H7 (cell line): ENCODE measurements around the gene NUP93. TPM values are rescaled to one million over a fixed set of nuclear protein-coding genes. Genes with fewer than 3 reads are reported as not detected.
"Not testable (repeated sequence)": the region's sequence is repeated elsewhere in the genome, so short reads cannot be mapped to it uniquely, and the experiment has no call there.

Experiments used
- DNase-seq: peaks from one replicate; pipeline ENCODE4 v3.0.0; 2012
- H3K27me3 ChIP-seq: 2 replicates; pipeline ENCODE4 v1.6.0; 2011; ENCODE audit warnings: mild to moderate bottlenecking, low read length; ENCODE audit not compliant: control insufficient read depth, insufficient read depth
- H3K36me3 ChIP-seq: replicated peaks from 2 replicates; pipeline ENCODE4 v1.5.1; 2011; ENCODE audit warnings: low read length; ENCODE audit not compliant: control insufficient read depth, insufficient read depth
- H3K4me3 ChIP-seq: 2 replicates; pipeline ENCODE4 v1.5.1; 2011; ENCODE audit warnings: low read depth, mild to moderate bottlenecking, control low read depth, low read length, moderate library complexity; ENCODE audit not compliant: insufficient read depth
- total RNA-seq: library from RNA; depleted of rRNA; stranded (reverse); fragments of >200 nt; shearing (Covaris generic); gene quantifications from 2 replicates; pipeline ENCODE4 v1.2.3, GENCODE V29; 2014

Gene NUP93
- total RNA-seq, 1 experiment from 2014 or later: 133 TPM

DNA sequence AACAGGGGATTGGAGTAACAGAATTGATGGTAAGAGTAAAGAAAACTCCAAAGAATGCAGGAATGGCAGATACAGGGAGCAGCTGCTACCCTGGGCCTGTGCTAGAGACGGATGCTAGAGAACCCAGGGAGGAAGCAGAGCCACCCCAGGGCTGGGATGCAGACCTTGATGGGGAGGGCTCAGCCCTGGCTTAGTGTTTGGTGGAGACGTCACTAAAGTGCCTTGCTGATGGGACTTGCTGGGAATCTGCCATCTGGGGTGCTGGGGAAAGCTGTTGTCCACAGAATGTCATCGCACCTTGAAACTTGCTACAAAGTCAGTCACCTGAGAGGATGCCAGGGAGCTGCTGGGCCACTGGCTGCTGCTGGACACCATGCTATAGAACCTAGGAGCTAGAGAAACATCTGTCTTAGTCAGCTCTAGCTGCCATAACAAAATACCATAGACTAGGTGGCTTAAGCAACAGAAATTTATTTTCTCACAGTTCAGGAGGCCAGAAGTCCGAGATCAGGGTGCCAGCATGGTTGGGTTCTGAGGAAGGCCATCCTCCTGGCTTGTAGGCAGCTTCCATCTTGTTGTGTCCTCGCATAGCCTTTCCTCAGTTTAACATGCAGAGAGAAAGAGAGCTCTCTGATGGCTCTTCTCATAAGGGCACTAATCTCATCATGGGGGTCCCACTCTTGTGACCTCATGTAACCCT lies 32.3 kb upstream of the NUP93 start:
- Histone ChIP-seq H3K27me3 (no peaks in the 10 kb centered on the region), H3K36me3 (no peaks in the 10 kb centered on the region), H3K4me3 (no peak overlapping the region)
- no peak for DNase-seq

DNA sequence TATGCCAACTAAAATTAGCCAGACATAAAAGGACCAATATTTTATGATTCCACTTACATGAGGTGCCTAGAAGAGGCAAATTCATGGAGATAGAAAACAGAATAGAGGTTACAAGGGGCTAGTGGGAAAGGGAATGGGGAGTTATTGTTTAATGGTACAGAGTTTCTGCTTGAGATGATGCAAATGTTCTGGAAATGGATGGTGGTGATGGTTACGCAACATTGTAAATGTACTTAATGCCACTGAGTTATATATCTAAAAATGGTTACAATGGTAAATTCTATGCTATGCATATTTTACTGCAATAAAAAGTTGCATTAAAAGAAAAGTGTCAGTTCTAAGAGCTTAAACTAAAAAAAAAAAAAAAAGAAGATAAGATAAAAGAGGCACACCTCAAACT lies 29.7 kb upstream of the NUP93 start:
- Histone ChIP-seq H3K4me3 (no peak overlapping the region), H3K36me3 (no peaks in the 10 kb centered on the region), H3K27me3 (no peaks in the 10 kb centered on the region)
- no peak for DNase-seq

DNA sequence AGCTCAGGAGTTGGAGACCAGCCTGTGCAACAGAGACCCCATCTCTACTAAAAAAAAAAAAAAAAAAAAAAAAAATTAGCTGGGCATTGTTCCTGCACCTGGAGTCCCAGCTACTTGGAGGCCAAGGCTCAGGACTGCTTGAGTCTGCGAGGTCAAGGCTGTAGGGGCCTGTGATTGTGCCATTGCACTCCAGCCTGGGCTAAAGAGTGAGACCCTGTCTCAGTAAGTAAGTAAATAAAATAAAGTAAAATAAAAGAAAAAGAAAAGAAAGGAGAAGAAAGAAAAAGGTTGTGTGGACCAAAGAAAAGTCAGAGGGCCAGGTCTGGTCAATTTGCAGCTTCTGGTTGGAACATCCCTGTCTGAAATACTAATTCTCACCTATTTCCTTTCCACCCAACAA lies 29.3 kb upstream of the NUP93 start:
- DNase-seq: no peak
- Histone ChIP-seq H3K4me3 (no peak overlapping the region), H3K27me3 (no peaks in the 10 kb centered on the region), H3K36me3 (no peaks in the 10 kb centered on the region)

DNA sequence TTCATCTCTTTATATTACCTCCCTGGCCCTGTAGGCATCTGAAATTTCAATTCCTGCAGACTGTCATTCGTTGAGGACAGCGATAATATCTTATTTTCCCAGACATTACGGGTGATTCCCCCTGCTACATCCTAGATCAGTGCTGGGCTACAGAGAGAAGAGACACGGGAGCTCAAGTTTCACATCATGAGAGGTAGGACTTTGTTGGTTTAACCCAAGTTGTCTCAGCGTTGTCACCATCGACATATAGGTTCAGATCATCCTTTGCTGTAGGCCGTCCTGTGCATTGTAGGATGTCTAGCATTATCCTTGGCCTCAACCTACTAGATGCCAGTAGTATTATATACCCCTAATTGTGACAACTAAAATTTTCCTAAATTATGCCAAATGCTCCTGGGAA lies 28.4 kb upstream of the NUP93 start:
- no peak for DNase-seq
- Histone ChIP-seq H3K36me3 (no peaks in the 10 kb centered on the region), H3K4me3 (no peak overlapping the region)

DNA sequence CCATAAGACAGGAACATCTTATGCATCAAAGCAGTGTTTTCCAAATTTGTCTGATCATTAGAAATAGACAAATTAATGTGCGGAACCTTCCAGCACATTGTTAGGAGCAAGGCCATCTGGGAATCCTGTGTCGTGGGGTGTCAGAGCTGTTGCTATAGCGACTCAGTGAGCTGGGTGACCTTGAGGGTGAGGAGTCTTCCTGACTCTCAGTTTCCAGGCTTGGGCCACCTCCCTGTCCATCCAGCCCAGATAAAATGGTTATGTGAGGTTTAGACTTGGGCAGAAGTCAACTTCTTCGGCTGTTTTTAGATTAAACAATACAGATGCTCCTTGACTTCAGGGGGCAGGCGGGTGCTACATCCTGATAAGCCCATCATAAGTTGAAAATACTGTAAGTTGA lies 27.1 kb upstream of the NUP93 start:
- no peak for DNase-seq
- Histone ChIP-seq H3K36me3 (no peaks in the 10 kb centered on the region), H3K27me3 (no peaks in the 10 kb centered on the region), H3K4me3 (no peak overlapping the region)

More for the DNA sequence above, 28.4 kb upstream of the NUP93 start:
- H3K27me3 ChIP-seq: no peaks in the 10 kb centered on the region

DNA sequence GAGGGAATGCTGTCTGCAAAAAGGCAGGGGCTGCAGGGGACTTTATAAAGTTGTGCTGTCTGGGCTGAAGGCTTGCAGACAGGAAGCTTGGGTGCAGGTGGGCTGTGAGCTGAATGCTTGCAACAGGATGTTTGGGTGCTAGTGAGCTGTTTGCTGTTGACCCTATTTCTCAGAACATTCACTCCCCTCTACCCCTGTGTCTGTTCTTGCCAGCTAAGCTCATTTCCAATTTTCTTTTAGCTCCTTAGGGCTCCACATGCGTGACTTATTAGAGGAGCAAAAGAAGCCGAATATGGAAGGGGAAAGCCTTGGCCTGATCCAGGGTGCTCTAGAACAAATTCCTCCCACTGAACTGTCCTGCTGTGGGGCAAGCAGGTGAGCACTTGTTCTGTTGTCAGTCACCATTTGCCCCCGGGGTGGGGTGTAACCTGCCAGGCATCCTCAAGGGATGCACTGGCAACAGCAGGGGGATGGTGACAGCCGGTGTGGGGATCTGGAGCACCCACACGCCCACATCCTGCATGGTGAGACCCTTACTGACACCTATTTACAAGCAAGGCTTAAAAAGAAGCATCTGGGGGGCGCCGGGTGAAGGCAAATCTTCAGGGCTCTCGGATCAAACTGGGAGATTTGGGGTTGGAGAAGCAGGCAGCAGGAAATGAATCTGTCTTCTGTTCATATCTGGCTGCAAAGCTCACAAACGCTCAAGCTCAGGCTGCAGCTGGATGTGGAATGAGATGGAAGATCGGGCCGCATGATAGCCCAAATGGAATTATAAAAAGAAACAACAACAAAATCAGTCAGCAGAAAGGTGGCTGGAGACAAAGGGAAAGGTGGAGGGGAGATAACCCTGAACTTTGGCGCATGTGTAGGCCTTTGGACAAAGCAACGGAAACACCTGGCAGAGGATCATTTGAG lies 21.1 kb upstream of the NUP93 start:
- Histone ChIP-seq H3K27me3 (no peaks in the 10 kb centered on the region), H3K36me3 (no peaks in the 10 kb centered on the region), H3K4me3 (no peak overlapping the region)
- DNase-seq: no peak

DNA sequence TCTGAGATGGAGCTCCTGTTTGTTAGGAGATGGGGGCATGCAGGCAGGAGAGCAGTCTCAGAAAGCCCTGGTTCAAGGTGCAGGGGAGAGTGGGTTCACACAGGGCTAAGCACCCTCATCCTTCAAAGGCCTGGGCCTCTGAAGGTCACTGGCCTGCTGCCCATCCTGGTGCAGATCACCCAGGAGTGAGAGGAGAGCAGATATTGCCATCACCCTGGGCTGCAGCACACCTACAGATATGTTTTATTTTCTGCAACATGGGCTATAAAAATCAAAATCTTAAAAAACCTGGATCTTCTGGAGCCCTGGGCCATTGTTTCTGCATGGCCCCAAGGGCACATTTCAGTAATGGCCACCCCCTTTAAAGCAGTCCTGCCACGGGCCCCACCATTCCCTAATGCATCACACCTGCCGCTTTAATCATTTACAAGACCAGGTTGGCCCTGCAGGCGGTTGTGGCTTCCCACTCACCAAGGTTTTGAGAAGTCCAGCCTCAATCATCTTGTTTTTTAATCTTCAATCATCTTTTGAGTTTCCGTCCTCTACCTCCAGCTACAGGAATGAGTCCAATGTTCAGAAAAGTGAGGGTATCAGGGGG lies 20.4 kb upstream of the NUP93 start:
- DNase-seq: no peak
- Histone ChIP-seq H3K36me3 (no peaks in the 10 kb centered on the region), H3K27me3 (no peaks in the 10 kb centered on the region), H3K4me3 (no peak overlapping the region)

DNA sequence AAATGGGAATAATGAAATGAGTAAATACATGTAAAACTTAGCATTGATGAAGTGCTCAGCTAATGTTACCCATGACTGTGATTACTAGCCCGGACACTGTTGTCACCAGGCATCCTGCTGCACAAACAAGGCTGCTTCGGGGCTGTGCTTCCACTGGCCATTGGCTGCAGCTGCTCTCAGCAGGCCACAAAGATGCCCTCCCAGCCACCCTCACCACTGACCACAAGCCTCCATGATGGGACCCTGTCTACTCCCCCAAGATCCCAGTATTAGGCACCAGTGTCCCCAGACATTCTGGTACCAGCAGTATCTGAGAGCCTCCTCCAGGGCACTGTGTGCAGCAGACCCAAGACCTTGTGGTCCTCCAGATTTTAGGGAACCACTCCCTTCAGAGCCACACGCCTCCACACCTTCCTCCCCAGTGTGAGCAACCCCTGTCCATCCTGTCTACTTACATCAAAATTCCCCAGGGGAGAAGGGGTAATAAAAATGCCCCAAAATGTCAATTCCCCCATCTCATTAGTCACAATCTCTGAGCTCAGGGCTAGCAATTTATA lies 19.7 kb upstream of the NUP93 start:
- Histone ChIP-seq H3K36me3 (no peaks in the 10 kb centered on the region), H3K27me3 (no peaks in the 10 kb centered on the region), H3K4me3 (no peak overlapping the region)
- DNase-seq: no peak

DNA sequence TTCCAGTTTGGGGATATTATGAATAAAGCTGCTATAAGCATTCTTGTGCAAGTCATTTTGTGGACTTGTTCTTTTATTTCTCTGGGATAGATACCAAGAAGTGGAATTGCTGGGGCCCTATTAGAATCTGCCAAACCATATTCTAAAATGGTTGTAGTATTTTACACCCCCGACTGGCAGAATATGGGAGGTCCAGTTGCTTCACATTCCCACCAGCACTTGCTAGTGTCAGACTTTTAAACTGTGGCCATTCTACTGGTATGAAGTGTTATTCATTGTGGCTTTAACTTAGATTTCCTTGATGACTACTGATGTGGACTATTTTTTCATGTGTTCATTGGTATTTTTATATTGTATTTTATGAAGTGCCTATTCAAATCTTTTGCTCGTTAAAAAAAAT lies 18.1 kb upstream of the NUP93 start:
- DNase-seq: no peak
- Histone ChIP-seq H3K36me3 (no peaks in the 10 kb centered on the region), H3K27me3 (no peaks in the 10 kb centered on the region), H3K4me3 (no peak overlapping the region)

DNA sequence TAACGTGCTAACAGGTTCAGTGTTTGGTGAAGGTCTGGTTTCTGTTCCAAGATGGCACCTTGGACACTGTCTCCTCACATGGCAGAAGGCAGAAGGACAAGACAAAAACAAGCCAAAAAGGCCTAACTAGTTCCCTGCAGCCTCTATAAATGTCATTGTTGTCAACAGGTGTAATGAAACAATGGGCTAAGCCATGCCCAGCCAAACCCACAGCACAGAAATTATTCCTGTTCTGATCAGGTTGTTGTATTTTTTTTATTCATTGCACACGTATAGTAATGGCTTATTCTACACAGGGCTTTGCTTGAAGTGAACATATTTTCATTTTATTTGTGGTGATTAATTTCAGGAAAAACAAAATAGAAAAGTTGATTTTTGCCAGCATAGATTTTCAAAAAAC lies 16.1 kb upstream of the NUP93 start:
- DNase-seq: no peak
- H3K36me3 ChIP-seq: no peaks in the 10 kb centered on the region
- H3K4me3 ChIP-seq: no peak overlapping the region
- no peaks in the 10 kb centered on the region for H3K27me3 ChIP-seq

DNA sequence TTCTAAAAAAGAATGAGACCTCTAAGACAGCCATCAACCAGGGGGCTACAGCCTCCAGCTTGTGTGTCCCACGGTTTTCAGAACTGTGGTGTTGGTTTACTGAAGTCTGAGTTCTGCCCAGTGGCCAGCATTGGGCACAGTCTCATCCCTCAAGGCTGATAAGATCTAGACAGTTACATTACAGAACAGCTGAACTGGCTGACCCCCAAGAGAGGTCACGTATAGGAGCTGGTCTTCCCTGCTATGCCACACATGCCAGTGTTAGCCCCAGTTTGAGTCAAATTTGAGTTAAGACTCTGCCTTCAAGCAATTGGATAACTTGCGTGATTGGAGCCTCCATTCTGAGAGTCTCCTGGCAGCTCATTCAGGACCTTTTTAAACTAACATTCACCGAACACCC lies 14.8 kb upstream of the NUP93 start:
- no peaks in the 10 kb centered on the region for H3K36me3 ChIP-seq
- no peak overlapping the region for H3K4me3 ChIP-seq

DNA sequence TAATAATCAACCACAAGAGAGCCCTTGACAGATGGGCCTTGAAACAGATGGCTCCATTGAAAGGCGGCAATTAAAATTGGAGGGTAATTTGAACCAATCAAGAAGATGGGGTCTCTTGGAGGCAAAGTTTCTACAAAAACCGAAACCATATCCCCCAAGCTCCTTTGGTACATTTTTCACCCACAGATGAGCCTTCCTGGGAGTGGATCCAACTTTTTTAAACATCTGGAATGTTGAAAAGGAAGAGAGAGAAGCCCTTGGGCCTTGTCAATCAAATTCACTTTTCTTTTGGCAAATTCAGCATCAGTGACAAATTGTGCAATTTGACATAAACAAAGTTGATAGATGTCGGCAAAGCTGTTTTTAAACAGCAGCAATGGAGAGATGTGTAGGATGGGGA lies 13.2 kb upstream of the NUP93 start:
- Histone ChIP-seq H3K36me3 (no peaks in the 10 kb centered on the region), H3K4me3 (no peak overlapping the region), H3K27me3 (no peaks in the 10 kb centered on the region)
- DNase-seq: no peak

More for the DNA sequence above, 14.8 kb upstream of the NUP93 start:
- H3K27me3 ChIP-seq: no peaks in the 10 kb centered on the region
- no peak for DNase-seq

DNA sequence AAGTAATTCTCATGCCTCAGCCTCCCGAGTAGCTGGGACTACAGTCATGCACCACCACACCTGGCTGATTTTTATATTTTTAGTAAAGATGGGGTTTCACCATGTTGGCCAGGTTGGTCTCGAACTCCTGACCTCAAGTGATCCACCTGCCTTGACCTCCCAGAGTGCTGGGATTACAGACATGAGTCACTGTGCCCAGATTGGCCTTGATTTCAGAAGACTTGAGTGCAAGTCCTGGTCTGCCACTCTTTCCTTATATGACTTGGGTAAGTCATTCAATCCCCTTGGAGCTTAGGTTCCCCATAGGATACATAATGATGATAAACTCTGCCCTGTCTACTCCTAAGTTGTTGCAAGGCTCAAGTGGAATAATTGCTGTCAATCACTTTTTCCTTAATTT lies 12.4 kb upstream of the NUP93 start:
- H3K4me3 ChIP-seq, H3K27me3 ChIP-seq, DNase-seq, H3K36me3 ChIP-seq: not testable (repeated sequence)

DNA sequence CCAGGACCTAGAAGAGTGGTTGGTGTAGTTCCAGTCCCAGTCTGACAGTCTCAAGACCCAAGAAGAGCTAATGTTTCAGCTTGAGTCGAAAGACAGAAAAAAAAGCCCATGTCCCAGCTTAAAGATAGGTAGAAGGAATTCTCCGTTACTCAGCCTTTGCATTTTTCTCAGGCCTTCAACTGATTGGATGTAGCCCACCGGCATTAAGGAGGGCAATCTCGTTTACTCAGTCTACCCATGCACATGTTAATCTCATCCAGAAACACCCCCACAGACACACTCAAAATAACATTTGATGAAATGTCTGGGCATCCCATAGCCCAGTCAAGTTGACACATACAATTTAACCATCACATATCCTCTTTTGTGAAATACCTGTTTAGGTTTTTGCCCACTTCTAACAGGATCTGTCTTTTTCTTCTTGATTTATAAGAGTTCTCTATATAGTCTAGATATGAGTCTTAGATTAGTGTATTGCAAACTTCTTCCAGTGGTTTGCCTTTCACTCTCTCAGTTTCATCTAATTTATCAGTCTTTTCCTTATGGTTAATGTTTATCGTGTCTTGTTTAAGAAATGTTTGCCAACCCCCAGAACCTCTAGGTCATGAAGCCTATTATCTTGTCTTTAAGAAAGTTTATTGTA lies 7.6 kb upstream of the NUP93 start:
- DNase-seq: no peak
- no peaks in the 10 kb centered on the region for H3K27me3 ChIP-seq
- H3K4me3 ChIP-seq: no peak overlapping the region
- no peaks in the 10 kb centered on the region for H3K36me3 ChIP-seq
